HepG2 (cell line): ENCODE data around the gene ATP4B. TPM values are rescaled to one million over a fixed set of nuclear protein-coding genes. Genes with fewer than 3 reads are reported as not detected.

Source experiments
- ATAC-seq: fragments of 200-7000 bp; cut with Tn5 transposase; 3 replicates; pipeline ENCODE4 v1.9.1; 2020; ENCODE audit warnings: mild to moderate bottlenecking, moderate library complexity
- BruUV-seq: library from RNA; stranded (reverse); fragments of 400-500 nt; replicated peaks from 2 replicates; lab custom pipeline; 2021; lab: Mats Ljungman, UMichigan
- CTCF ChIA-PET: fragments of 300-600 bp; formaldehyde crosslinking; extraction: SDS; loops from one replicate; lab custom pipeline; 2021; ENCODE audit warnings: low total read pairs, inconsistent platforms, low intra/inter-chr PET ratio; lab: Yijun Ruan, JAX
- POLR2A ChIA-PET: fragments of 350-600 bp; sonication (Branson Sonifier 250); formaldehyde crosslinking; loops from one replicate; lab custom pipeline; 2020; ENCODE audit warnings: antibody characterized with exemption, inconsistent platforms; lab: Yijun Ruan, JAX
- DNase-seq: peaks from one replicate; pipeline ENCODE4 v3.0.0-alpha.2; 2015; ENCODE audit warnings: low spot score
- FAIRE-seq: peaks from 3 replicates; lab custom pipeline; 2011; peaks lifted over from hg19 to GRCh38; lab: Jason Lieb, UNC
- H2AFZ ChIP-seq: one replicate; pipeline ENCODE4 v1.6.1; 2011; ENCODE audit warnings: low read length, inconsistent platforms
- H3K27ac ChIP-seq: fragments of 300-600 bp; 3 replicates; pipeline ENCODE4 v1.8.0; 2011; ENCODE audit warnings: mixed run types, mild to moderate bottlenecking, mixed read lengths, low read length, inconsistent platforms; ENCODE audit not compliant: insufficient read depth; ENCODE audit errors: extremely low read length
- H3K27me3 ChIP-seq, 2 experiments: fragments of 200-600 bp in 1 of 2; 2 replicates in 1 of 2; 3 replicates in 1 of 2; pipeline versions ENCODE4 v1.6.0 to v1.8.0; 2011; ENCODE audit warnings: low read length in 2 of 2, mild to moderate bottlenecking in 2 of 2, moderate library complexity in 2 of 2, inconsistent platforms in 1 of 2; ENCODE audit not compliant: insufficient read depth in 2 of 2, control insufficient read depth in 1 of 2
- H3K36me3 ChIP-seq, 2 experiments: fragments of 200-600 bp in 1 of 2; replicated peaks in 1 of 2; 2 replicates in 1 of 2; 3 replicates in 1 of 2; pipeline versions ENCODE4 v1.5.1 to v1.8.0; 2011; ENCODE audit warnings: low read length in 2 of 2, inconsistent platforms in 1 of 2; ENCODE audit not compliant: insufficient read depth in 2 of 2, control insufficient read depth in 1 of 2
- H3K4me1 ChIP-seq: 2 replicates; pipeline ENCODE4 v1.5.1; 2012; ENCODE audit warnings: low read length, inconsistent platforms; ENCODE audit not compliant: insufficient read depth
- H3K4me2 ChIP-seq: 2 replicates; pipeline ENCODE4 v1.6.0; 2011; ENCODE audit warnings: low read depth, low read length, inconsistent platforms
- H3K4me3 ChIP-seq, 3 experiments: fragments of 200-600 bp in 1 of 3; sonication (generic), shearing (Covaris generic) in 1 of 3; replicated peaks in 1 of 3; 2 replicates each; pipeline ENCODE4 v1.5.1; 2011 to 2016; ENCODE audit warnings: low read length in 3 of 3, inconsistent platforms in 2 of 3, low read depth in 2 of 3, mild to moderate bottlenecking in 2 of 3, control low read depth in 1 of 3, mixed read lengths in 1 of 3; ENCODE audit not compliant: insufficient read depth in 1 of 3
- H3K79me2 ChIP-seq: one replicate; pipeline ENCODE4 v1.6.1; 2011; ENCODE audit warnings: low read length, inconsistent platforms; ENCODE audit not compliant: insufficient read depth
- H3K9ac ChIP-seq: 2 replicates; pipeline ENCODE4 v1.6.0; 2011; ENCODE audit warnings: mild to moderate bottlenecking, low read depth, low read length, inconsistent platforms; ENCODE audit not compliant: insufficient read depth
- H3K9me3 ChIP-seq: 2 replicates; pipeline ENCODE4 v1.5.1; 2012; ENCODE audit warnings: mild to moderate bottlenecking, low read length
- H4K20me1 ChIP-seq: 2 replicates; pipeline ENCODE4 v1.6.0; 2011; ENCODE audit warnings: inconsistent platforms, mild to moderate bottlenecking, low read length, moderate library complexity; ENCODE audit not compliant: insufficient read depth
- ELF3 ChIP-seq: IDR thresholded peaks from 2 replicates; pipeline ENCODE4 v1.6.1; 2016; ENCODE audit warnings: missing genetic modification reagents, missing compliant biosample characterization
- GATAD2A ChIP-seq: IDR thresholded peaks from 2 replicates; pipeline ENCODE4 v1.6.1; 2016
- KLF9 ChIP-seq: IDR thresholded peaks from 2 replicates; pipeline ENCODE4 v1.6.1; 2016; ENCODE audit warnings: low read depth
- MXI1 ChIP-seq: IDR thresholded peaks from 3 replicates; pipeline ENCODE4 v1.6.1; 2012; ENCODE audit warnings: low read depth, low read length, inconsistent platforms, borderline replicate concordance
- NKX3-1 ChIP-seq: sonication (generic); formaldehyde crosslinking; IDR thresholded peaks from 2 replicates; pipeline ENCODE4 v1.5.0; 2020; ENCODE audit warnings: missing genetic modification reagents
- SIN3A ChIP-seq: IDR thresholded peaks from 2 replicates; pipeline ENCODE4 v1.6.1; 2011; ENCODE audit warnings: low read depth, mild to moderate bottlenecking, control low read depth, low read length, borderline replicate concordance
- TCF12 ChIP-seq, 2 experiments: fragments of 450-650 bp in 1 of 2; sonication (generic) in 1 of 2; formaldehyde crosslinking in 1 of 2; IDR thresholded peaks; 2 replicates each; pipeline versions ENCODE4 v1.6.1 to v1.8.0; 2017 to 2022; ENCODE audit warnings: antibody characterized with exemption in 1 of 2, mild to moderate bottlenecking in 1 of 2, missing genetic modification reagents in 1 of 2, moderate library complexity in 1 of 2
- ZNF234 ChIP-seq: sonication (generic); formaldehyde crosslinking; conservative IDR thresholded peaks from 2 replicates; pipeline ENCODE4 v1.5.1; 2020; ENCODE audit warnings: mild to moderate bottlenecking, missing genetic modification reagents
- ZNF510 ChIP-seq: sonication (generic); formaldehyde crosslinking; IDR thresholded peaks from 2 replicates; pipeline ENCODE4 v1.4.0; 2020; ENCODE audit warnings: low read depth, mild to moderate bottlenecking, missing genetic modification reagents
- ZNF605 ChIP-seq: sonication (generic); formaldehyde crosslinking; IDR thresholded peaks from 2 replicates; pipeline ENCODE4 v1.8.0; 2022; ENCODE audit warnings: mild to moderate bottlenecking, missing genetic modification reagents
- ZNF816 ChIP-seq: sonication (generic); formaldehyde crosslinking; IDR thresholded peaks from 2 replicates; pipeline ENCODE4 v1.8.0; 2022; ENCODE audit warnings: missing genetic modification reagents, mild to moderate bottlenecking, borderline replicate concordance
- whole genome bisulfite sequencing: methylation state at CpG from one replicate; pipeline ENCODE4 v1.1.6; 2017; ENCODE audit warnings: low lambda C conversion rate; 5-methylcytosine and 5-hydroxymethylcytosine counted together
- in situ Hi-C: cut with HindIII; loops from 2 replicates; pipeline ENCODE4 v1.10.0; 2017; ENCODE audit warnings: low pct_unique_long_range_greater_than_20kb; ENCODE audit not compliant: extremely low pct_ligation_motif_present
- intact Hi-C: fragments of 100-400 bp; cut with micrococcal nuclease; formaldehyde crosslinking; loops from one replicate; pipeline ENCODE4 v1.10.0; 2022; ENCODE audit not compliant: unreplicated experiment
- polyA plus RNA-seq, 8 experiments: library from polyadenylated mRNA; depleted of rRNA in 3 of 8; stranded (reverse) in 7 of 8; unstranded in 1 of 8; fragments of >200 nt; fragmentation: Illumina TruSeq in 4 of 8; extraction: Trizol in 4 of 8; gene quantifications; 2 replicates each; pipeline versions ENCODE4 v1.2.1 to v1.2.3, GENCODE V29; 2011 to 2016; ENCODE audit warnings: low read depth in 4 of 8, missing spikeins in 1 of 8, mixed read lengths in 1 of 8; ENCODE audit not compliant: insufficient read depth in 1 of 8
- total RNA-seq, 5 experiments: library from RNA; depleted of rRNA; stranded (reverse); fragments of >200 nt; fragmentation: Illumina TruSeq; extraction: Trizol; gene quantifications; 2 replicates each; pipeline ENCODE4 v1.2.3, GENCODE V29; 2016; ENCODE audit warnings: low read depth in 1 of 5
- TF ChIP-seq, protein P1 (sequence below): sonication (generic); formaldehyde crosslinking; IDR thresholded peaks from 2 replicates; pipeline ENCODE4 v1.5.1; 2020; ENCODE audit warnings: mild to moderate bottlenecking, missing genetic modification reagents, borderline replicate concordance

The ATP4B gene
- total and polyA plus RNA-seq, 2 of the 13 experiments (the other 11 are each of a cell fraction or from before 2014, with no cell fraction given): not detected

DNA sequence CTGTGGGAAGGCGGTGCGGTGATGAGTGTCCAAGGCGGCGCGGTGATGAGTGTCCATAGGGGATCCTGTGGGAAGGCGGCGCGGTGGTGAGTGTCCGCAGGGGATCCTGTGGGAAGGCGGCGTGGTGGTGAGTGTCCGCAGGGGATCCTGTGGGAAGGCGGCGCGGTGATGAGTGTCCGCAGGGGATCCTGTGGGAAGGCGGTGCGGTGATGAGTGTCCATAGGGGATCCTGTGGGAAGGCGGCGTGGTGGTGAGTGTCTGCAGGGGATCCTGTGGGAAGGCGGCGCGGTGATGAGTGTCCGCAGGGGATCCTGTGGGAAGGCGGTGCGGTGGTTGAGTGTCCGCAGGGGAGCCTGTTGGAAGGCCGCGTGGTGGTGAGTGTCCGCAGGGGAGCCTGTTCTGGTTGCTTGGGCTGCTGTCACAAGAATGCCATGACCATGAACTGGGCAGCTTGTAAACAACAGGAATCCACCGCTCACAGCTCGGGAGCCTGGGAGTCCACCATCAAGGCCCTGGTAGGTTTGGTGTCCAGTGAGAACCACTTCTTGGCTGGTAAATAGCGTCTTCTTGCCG is 52.0 kb downstream of the ATP4B start:
- H3K9me3 ChIP-seq: no peaks in the 10 kb centered on the region
- BruUV-seq: no TSS peak
- POLR2A ChIA-PET: no interaction called here
- CTCF ChIA-PET: no interaction called here
- intact Hi-C loops (no loop called here), in situ Hi-C loops (no loop called here)
- no peak for FAIRE-seq
- no peak overlapping the region for H3K27ac ChIP-seq
- no peak for ATAC-seq
- H3K9ac ChIP-seq: no peak overlapping the region
- peaks cover 3 to 24% of the 10 kb centered on the region in 2 experiments; a peak in 4 of 5 replicates for H3K36me3 ChIP-seq
- 98% methylated on average over 30 of the region's 34 CpGs for WGBS
- no peak for TF ChIP-seq KLF9 (CRISPR knock-in tag)
- no peaks in the 10 kb centered on the region; a peak in 1 of 5 replicates for H3K27me3 ChIP-seq
- DNase-seq: no peak
- no peak overlapping the region for H3K4me3 ChIP-seq
- H3K4me2 ChIP-seq: no peak overlapping the region
- H2AFZ ChIP-seq: no peak overlapping the region
- no peaks in the 10 kb centered on the region; the same call in 1 of the 2 replicates for H4K20me1 ChIP-seq
- H3K4me1 ChIP-seq: no peaks in the 10 kb centered on the region
- H3K79me2 ChIP-seq: peaks cover 86% of the 10 kb centered on the region

DNA sequence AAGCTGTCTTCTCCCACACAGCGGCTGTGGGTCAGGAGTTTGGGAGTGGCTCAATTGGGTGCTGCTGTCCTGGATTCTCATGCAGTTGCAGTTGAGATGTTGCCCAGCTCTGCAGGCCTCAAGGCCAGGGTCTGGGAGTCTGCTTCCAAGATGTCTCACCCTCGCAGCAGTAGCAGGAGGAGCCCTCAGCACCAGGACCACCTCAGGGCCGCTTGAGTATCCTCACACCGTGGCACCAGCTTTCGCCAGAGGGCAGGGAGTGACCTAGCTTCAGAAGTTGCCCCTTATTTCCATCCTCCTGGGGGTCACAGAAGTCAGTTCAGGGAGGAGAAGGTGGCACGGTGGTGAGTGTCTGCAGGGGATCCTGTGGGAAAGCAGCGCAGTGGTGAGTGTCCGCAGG is 52.5 kb downstream of the ATP4B start:
- H3K4me1 ChIP-seq: no peaks in the 10 kb centered on the region
- no peak overlapping the region for H3K4me3 ChIP-seq
- H2AFZ ChIP-seq: no peak overlapping the region
- DNase-seq: no peak
- no peaks in the 10 kb centered on the region; the same call in 1 of the 2 replicates for H4K20me1 ChIP-seq
- in situ Hi-C loops (no loop called here), intact Hi-C loops (no loop called here)
- no TSS peak for BruUV-seq
- ATAC-seq: no peak
- ChIA-PET POLR2A (no interaction called here), CTCF (no interaction called here)
- H3K9me3 ChIP-seq: no peaks in the 10 kb centered on the region
- no peaks in the 10 kb centered on the region; a peak in 1 of 5 replicates for H3K27me3 ChIP-seq
- no peak overlapping the region for H3K9ac ChIP-seq
- peaks cover 86% of the 10 kb centered on the region for H3K79me2 ChIP-seq
- H3K36me3 ChIP-seq: peaks cover 3 to 24% of the 10 kb centered on the region in 2 experiments; a peak in 4 of 5 replicates
- 95% methylated on average over 7 of the region's 8 CpGs for WGBS
- no peak overlapping the region for H3K27ac ChIP-seq
- no peak for FAIRE-seq
- TF ChIP-seq NKX3-1 (CRISPR knock-in tag) (no peak), SIN3A (no peak), ZNF234 (CRISPR knock-in tag) (no peak), ZNF605 (CRISPR knock-in tag) (no peak), GATAD2A (CRISPR knock-in tag) (no peak), MXI1 (no peak), ELF3 (CRISPR knock-in tag) (no peak), TCF12 (IDR thresholded peaks at IDR 0.05) (no peak), TCF12 (CRISPR knock-in tag; IDR thresholded peaks at IDR 0.05) (no peak), ZNF816 (CRISPR knock-in tag) (no peak), ZNF510 (CRISPR knock-in tag) (no peak)
- TF ChIP-seq, protein P1, sequence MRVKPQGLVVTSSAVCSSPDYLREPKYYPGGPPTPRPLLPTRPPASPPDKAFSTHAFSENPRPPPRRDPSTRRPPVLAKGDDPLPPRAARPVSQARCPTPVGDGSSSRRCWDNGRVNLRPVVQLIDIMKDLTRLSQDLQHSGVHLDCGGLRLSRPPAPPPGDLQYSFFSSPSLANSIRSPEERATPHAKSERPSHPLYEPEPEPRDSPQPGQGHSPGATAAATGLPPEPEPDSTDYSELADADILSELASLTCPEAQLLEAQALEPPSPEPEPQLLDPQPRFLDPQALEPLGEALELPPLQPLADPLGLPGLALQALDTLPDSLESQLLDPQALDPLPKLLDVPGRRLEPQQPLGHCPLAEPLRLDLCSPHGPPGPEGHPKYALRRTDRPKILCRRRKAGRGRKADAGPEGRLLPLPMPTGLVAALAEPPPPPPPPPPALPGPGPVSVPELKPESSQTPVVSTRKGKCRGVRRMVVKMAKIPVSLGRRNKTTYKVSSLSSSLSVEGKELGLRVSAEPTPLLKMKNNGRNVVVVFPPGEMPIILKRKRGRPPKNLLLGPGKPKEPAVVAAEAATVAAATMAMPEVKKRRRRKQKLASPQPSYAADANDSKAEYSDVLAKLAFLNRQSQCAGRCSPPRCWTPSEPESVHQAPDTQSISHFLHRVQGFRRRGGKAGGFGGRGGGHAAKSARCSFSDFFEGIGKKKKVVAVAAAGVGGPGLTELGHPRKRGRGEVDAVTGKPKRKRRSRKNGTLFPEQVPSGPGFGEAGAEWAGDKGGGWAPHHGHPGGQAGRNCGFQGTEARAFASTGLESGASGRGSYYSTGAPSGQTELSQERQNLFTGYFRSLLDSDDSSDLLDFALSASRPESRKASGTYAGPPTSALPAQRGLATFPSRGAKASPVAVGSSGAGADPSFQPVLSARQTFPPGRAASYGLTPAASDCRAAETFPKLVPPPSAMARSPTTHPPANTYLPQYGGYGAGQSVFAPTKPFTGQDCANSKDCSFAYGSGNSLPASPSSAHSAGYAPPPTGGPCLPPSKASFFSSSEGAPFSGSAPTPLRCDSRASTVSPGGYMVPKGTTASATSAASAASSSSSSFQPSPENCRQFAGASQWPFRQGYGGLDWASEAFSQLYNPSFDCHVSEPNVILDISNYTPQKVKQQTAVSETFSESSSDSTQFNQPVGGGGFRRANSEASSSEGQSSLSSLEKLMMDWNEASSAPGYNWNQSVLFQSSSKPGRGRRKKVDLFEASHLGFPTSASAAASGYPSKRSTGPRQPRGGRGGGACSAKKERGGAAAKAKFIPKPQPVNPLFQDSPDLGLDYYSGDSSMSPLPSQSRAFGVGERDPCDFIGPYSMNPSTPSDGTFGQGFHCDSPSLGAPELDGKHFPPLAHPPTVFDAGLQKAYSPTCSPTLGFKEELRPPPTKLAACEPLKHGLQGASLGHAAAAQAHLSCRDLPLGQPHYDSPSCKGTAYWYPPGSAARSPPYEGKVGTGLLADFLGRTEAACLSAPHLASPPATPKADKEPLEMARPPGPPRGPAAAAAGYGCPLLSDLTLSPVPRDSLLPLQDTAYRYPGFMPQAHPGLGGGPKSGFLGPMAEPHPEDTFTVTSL (CRISPR knock-in tag): no peak
- H3K4me2 ChIP-seq: no peak overlapping the region
